ENCODE results near the gene CERK. TPM values are rescaled to one million over a fixed set of nuclear protein-coding genes. Genes with fewer than 3 reads are reported as not detected.
A peak's percentile ranks its signal among the peaks of the same experiment; 100 is the strongest.

Gene CERK
- total RNA-seq, 1 donor: 38.9 TPM

DNA sequence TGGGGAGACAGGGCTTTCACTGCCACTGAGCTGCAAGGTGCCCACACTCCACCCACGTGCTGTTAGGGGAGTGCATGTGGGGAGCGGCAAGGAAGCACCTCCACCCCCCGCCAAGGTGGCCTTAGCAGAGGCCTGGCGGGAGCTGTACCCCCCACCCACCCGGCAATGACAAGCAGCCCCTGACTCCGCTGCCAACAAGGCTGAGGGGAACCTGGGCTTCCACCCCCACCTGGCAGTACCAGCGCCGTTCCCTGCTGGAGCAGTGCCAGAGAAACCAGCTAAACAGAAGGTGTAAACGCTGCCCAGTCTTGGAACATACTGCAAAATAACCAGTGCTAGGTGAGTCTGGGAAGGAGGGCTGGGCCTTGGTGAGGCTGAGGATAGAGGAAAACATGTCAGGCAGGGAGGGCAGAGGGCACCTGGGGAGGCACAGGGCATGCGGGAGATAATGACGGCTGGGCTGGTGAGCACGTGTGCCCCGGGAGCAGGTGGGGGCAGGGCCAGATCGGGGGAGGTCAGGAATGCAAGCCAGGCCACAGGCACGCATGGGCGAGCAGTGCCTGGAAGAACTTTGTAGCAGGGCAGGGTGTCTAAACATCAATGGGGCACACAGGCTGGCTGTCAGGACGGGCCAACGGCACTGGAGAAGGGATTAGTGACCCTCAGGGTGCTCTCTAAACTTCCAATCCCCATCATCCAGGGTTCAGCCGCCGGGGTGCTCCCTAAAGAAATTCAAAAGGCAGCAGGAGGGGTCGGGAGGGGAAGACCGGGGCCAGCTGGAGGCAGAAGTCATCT lies 6.6 kb downstream of the CERK start:
- TF ChIP-seq, protein P1, sequence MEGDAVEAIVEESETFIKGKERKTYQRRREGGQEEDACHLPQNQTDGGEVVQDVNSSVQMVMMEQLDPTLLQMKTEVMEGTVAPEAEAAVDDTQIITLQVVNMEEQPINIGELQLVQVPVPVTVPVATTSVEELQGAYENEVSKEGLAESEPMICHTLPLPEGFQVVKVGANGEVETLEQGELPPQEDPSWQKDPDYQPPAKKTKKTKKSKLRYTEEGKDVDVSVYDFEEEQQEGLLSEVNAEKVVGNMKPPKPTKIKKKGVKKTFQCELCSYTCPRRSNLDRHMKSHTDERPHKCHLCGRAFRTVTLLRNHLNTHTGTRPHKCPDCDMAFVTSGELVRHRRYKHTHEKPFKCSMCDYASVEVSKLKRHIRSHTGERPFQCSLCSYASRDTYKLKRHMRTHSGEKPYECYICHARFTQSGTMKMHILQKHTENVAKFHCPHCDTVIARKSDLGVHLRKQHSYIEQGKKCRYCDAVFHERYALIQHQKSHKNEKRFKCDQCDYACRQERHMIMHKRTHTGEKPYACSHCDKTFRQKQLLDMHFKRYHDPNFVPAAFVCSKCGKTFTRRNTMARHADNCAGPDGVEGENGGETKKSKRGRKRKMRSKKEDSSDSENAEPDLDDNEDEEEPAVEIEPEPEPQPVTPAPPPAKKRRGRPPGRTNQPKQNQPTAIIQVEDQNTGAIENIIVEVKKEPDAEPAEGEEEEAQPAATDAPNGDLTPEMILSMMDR (IDR thresholded peaks at IDR 0.05; ENCODE audit: insufficient read depth, low read depth, low read length): no peak
- DNase-seq (ENCODE audit: low read depth): peak; percentile 48
- H3K4me3 ChIP-seq (ENCODE audit: low read depth, low read length): no peak overlapping the region

DNA sequence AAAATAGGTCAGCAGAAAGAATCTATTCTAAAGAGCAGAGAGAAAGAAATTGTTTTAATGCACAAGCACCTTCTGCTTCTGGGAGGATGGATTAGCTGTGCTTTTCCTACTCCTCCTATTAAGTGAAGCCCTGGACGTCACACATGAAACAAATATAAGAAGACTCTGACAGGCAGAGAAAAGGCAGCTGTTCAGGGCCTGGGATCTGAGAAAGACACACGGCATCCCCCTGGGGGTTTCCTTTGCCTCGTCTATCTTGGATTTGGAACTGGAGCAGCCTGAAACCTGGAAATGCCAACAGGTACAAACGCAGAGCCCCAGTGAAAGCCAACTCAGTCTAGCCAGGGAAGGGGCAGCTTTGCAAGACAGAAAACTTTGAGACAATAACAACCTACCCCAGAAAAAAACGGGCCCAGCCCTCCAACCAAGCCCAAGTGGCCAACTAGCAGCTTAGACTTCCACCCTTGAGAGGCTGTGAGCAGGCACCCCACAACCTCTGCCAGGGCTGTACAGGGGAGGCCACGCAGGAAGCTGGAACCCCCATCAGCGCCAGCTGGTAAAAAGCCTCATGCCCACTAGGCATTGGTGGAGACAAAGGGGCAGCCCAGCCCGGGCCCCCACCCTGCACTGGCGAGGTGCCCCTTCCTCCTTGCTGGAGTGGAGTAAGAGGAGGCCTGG lies 7.3 kb downstream of the CERK start:
- TF ChIP-seq, protein P1 (IDR thresholded peaks at IDR 0.05; ENCODE audit: insufficient read depth, low read depth, low read length): no peak
- DNase-seq (ENCODE audit: low read depth): peak; percentile 82
- no peak overlapping the region for H3K4me3 ChIP-seq (ENCODE audit: low read depth, low read length)

DNA sequence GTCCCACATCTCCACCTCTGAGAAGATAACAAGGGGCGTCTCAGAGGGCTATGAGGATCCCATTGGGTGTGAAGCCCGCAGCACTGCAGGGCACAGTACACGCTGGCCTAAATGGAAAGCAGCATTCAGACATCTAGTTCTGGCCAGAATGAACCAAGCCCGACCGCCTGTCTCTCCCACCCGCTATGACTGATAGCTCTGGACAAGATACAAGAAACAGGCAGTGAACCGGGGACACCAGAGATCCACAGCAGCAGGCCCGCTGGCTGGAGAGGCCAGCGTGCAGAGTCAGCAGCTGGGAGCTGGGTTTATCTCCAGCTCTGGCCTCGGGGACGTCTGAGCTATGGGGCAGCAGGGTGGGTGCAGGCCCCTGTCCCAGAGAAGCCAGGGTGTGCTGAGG lies 9.6 kb downstream of the CERK start:
- no peak overlapping the region for H3K4me3 ChIP-seq (ENCODE audit: low read depth, low read length)
- DNase-seq (ENCODE audit: low read depth): no peak
- TF ChIP-seq, protein P1 (IDR thresholded peaks at IDR 0.05; ENCODE audit: insufficient read depth, low read depth, low read length): no peak

DNA sequence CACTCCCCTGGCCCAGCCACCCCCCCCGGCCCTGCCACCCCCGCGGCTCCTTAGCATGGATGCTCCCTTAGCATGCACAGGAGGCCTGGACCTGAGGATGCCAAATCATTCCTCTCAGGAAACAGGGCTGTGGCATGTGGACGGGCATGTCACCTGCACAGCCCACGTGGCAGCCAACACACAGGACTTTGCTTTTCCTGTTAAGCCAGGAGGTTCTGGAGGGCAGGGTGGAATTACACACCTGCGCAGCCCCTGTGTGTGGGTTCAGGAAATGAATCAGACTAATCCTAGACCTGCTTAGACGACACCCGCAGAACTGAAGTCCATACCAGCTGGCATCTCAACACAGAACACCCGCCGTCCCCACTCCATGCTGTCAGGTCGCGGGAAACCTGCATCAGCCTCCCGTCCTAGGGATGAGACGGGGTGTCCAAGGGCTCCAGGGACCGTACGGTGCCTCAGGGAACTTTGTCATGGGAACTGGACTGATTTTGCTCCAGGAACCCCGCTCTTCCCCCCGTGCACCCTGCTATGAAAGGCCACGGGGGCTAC lies 10.2 kb downstream of the CERK start:
- TF ChIP-seq, protein P1 (IDR thresholded peaks at IDR 0.05; ENCODE audit: insufficient read depth, low read depth, low read length): no peak
- H3K4me3 ChIP-seq (ENCODE audit: low read depth, low read length): no peak overlapping the region
- no peak for DNase-seq (ENCODE audit: low read depth)

DNA sequence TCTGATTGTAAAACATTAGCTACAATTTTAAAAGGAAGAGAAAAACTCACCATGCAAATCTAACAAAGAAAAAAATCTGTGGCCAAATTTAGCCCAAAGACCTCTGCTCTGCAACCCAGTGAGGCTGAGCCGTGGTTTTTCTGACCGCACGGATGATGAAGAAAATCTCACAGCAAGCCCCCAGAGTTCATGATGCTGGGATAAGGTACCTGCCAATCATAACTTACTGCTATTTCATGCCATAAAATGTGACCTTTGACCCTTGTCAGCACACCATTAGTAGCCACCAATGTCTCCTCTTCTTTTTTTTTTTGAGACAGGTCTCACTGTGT lies 11.1 kb downstream of the CERK start:
- TF ChIP-seq, protein P1 (IDR thresholded peaks at IDR 0.05; ENCODE audit: insufficient read depth, low read depth, low read length): no peak
- H3K4me3 ChIP-seq (ENCODE audit: low read depth, low read length): no peak overlapping the region
- DNase-seq (ENCODE audit: low read depth): no peak

DNA sequence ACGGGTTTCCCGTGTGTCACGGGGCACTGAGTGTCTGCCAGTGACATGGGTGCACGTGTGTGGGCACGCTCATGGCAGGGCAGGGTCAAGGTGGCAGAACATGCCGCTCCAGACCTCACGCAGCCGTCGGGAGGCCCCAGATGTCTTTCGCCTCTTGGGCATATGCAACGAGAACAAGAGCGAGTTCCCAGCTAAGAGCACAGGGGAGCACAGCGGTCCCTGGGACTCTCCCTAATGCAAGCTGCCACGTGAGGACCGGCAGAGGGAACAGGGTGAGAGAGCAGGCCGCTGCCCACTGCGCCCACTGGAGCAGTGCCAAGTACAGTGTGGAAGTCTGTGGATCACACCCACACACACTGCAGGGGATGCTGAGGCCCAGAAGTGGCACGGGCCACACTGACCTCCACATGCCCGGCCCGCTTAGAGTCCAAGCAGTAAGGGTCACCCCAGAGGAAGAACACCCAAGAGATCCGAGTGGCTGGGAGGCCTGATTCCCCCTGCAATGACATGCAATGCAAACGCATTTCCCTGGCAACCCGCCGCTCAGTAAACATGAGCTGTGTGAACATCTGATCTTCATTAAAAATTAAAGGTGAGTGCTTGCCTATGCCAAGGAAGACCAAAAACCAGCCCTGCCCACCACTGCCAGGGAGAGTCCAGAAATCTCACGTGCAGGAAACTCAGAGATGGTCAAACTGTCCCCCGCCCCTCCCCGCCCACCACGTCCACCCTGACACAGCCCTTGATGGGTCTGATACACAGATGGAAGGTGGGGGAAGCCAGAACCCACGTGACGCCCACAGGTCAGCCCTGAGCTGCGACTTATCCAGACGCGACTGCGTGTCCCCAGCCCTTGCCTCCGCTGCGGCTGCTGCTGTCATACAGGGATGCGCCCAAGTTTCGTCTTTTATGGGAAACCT lies 11.7 kb downstream of the CERK start:
- TF ChIP-seq, protein P1 (IDR thresholded peaks at IDR 0.05; ENCODE audit: insufficient read depth, low read depth, low read length): no peak
- DNase-seq (ENCODE audit: low read depth): peak; percentile 48
- H3K4me3 ChIP-seq (ENCODE audit: low read depth, low read length): no peak overlapping the region

Measured in fibroblast of villous mesenchyme (primary cell).